SK-N-SH (cell line): ENCODE measurements around the gene TGDS. TPM values are rescaled to one million over a fixed set of nuclear protein-coding genes. Genes with fewer than 3 reads are reported as not detected.

Experiments
- CTCF ChIA-PET: fragments of 300-600, 350-600 bp; formaldehyde crosslinking; extraction: SDS; loops from one replicate; lab custom pipeline; 2021; lab: Yijun Ruan, JAX
- POLR2A ChIA-PET: fragments of 350-600 bp; sonication (Branson Sonifier 250); formaldehyde crosslinking; extraction: SDS; loops from one replicate; lab custom pipeline; 2020; ENCODE audit warnings: antibody characterized with exemption, inconsistent platforms; lab: Yijun Ruan, JAX
- DNase-seq: peaks from one replicate; pipeline ENCODE4 v3.0.0; 2012
- H2AFZ ChIP-seq: fragments of 200-600 bp; sonication (generic); 2 replicates; pipeline ENCODE4 v1.8.1; 2016; ENCODE audit warnings: antibody characterized with exemption, mild to moderate bottlenecking, low read depth
- H3F3A ChIP-seq: fragments of 200-600 bp; sonication (generic); replicated peaks from 2 replicates; pipeline ENCODE3; 2016; ENCODE audit warnings: antibody characterized with exemption, mild to moderate bottlenecking; ENCODE audit not compliant: insufficient read depth
- H3K27ac ChIP-seq, 2 experiments: fragments of 200-500 bp in 1 of 2; fragments of 200-600 bp in 1 of 2; sonication (Bioruptor generic) in 1 of 2; sonication (generic), shearing (Covaris generic) in 1 of 2; 2 replicates each; pipeline versions ENCODE4 v1.5.1 to v1.6.1; 2014 to 2016; ENCODE audit warnings: low read depth in 2 of 2, inconsistent platforms in 1 of 2, low read length in 1 of 2, mild to moderate bottlenecking in 1 of 2, mixed read lengths in 1 of 2
- H3K27me3 ChIP-seq: fragments of 200-600 bp; sonication (generic), shearing (Covaris generic); 2 replicates; pipeline ENCODE4 v1.6.1; 2016; ENCODE audit warnings: mixed run types; ENCODE audit not compliant: insufficient read depth
- H3K36me3 ChIP-seq, 2 experiments: fragments of 200-500 bp in 1 of 2; fragments of 200-600 bp in 1 of 2; sonication (Bioruptor generic) in 1 of 2; sonication (generic) in 1 of 2; replicated peaks in 1 of 2; 2 replicates each; pipeline versions ENCODE3 to v1.5.1; 2014 to 2016; ENCODE audit warnings: low read length in 1 of 2, mild to moderate bottlenecking in 1 of 2; ENCODE audit not compliant: insufficient read depth in 2 of 2, control insufficient read depth in 1 of 2
- H3K4me1 ChIP-seq, 2 experiments: fragments of 200-500 bp in 1 of 2; fragments of 200-600 bp in 1 of 2; sonication (Bioruptor generic) in 1 of 2; sonication (generic), shearing (Covaris generic) in 1 of 2; 2 replicates each; pipeline versions ENCODE4 v1.5.1 to v1.6.1; 2014 to 2016; ENCODE audit warnings: low read depth in 1 of 2, low read length in 1 of 2, mixed run types in 1 of 2; ENCODE audit not compliant: insufficient read depth in 2 of 2, control insufficient read depth in 1 of 2
- H3K4me2 ChIP-seq: fragments of 200-600 bp; sonication (generic), shearing (Covaris generic); 2 replicates; pipeline ENCODE4 v1.6.1; 2017; ENCODE audit warnings: mixed run types
- H3K4me3 ChIP-seq, 2 experiments: fragments of 200-500 bp in 1 of 2; fragments of 200-600 bp in 1 of 2; sonication (Bioruptor generic) in 1 of 2; sonication (generic), shearing (Covaris generic) in 1 of 2; 2 replicates each; pipeline versions ENCODE4 v1.5.1 to v1.8.1; 2014 to 2016; ENCODE audit warnings: low read depth in 2 of 2, inconsistent platforms in 1 of 2, low read length in 1 of 2, mild to moderate bottlenecking in 1 of 2, mixed read lengths in 1 of 2, moderate library complexity in 1 of 2
- H3K79me2 ChIP-seq: fragments of 200-600 bp; sonication (generic); 2 replicates; pipeline ENCODE4 v1.8.1; 2017; ENCODE audit warnings: mild to moderate bottlenecking; ENCODE audit not compliant: insufficient read depth
- H3K9ac ChIP-seq: fragments of 200-600 bp; sonication (generic); 2 replicates; pipeline ENCODE4 v1.6.1; 2017; ENCODE audit warnings: mixed run types
- H3K9me2 ChIP-seq: fragments of 200-600 bp; sonication (generic); 2 replicates; pipeline ENCODE4 v1.6.1; 2017; ENCODE audit warnings: mixed run types
- H3K9me3 ChIP-seq: fragments of 200-600 bp; sonication (generic); 2 replicates; pipeline ENCODE4 v1.6.1; 2017; ENCODE audit warnings: mixed run types, mild to moderate bottlenecking, moderate library complexity
- H4K20me1 ChIP-seq: fragments of 200-600 bp; sonication (generic); 2 replicates; pipeline ENCODE4 v1.6.1; 2017; ENCODE audit warnings: mild to moderate bottlenecking, mixed run types; ENCODE audit not compliant: insufficient read depth
- CHD2 ChIP-seq: fragments of 150-350 bp; IDR thresholded peaks from 2 replicates; pipeline ENCODE4 v1.6.1; 2018; ENCODE audit warnings: low read length; ENCODE audit not compliant: partially characterized antibody
- ELF1 ChIP-seq: IDR thresholded peaks from 2 replicates; pipeline ENCODE4 v1.4.0; 2012
- EP300 ChIP-seq, 2 experiments: IDR thresholded peaks; 2 replicates each; pipeline versions ENCODE4 v1.4.0 to v1.6.1; 2012; ENCODE audit warnings: borderline replicate concordance in 1 of 2, low read depth in 1 of 2, low read length in 1 of 2
- EZH2phosphoT487 ChIP-seq: fragments of 200-600 bp; sonication (generic); IDR thresholded peaks from 2 replicates; pipeline ENCODE4 v1.6.1; 2017; ENCODE audit warnings: low read depth, mixed run types, mild to moderate bottlenecking, antibody characterized with exemption, moderate library complexity, borderline replicate concordance
- FOXJ3 ChIP-seq: sonication (generic); formaldehyde crosslinking; IDR thresholded peaks from 2 replicates; pipeline ENCODE4 v1.5.1; 2020; ENCODE audit warnings: mild to moderate bottlenecking, missing genetic modification reagents
- FOXM1 ChIP-seq: IDR thresholded peaks from 2 replicates; pipeline ENCODE4 v1.4.0; 2012; ENCODE audit warnings: low read depth, mild to moderate bottlenecking
- GATA2 ChIP-seq: sonication (generic); formaldehyde crosslinking; IDR thresholded peaks from 2 replicates; pipeline ENCODE4 v1.5.0; 2020; ENCODE audit warnings: mild to moderate bottlenecking, missing genetic modification reagents
- JUND ChIP-seq: IDR thresholded peaks from 2 replicates; pipeline ENCODE4 v1.4.0; 2012
- MXI1 ChIP-seq: IDR thresholded peaks from 2 replicates; pipeline ENCODE4 v1.6.1; 2012; ENCODE audit warnings: mild to moderate bottlenecking, low read depth, low read length, improper control_type of control experiment
- NRF1 ChIP-seq: IDR thresholded peaks from 2 replicates; pipeline ENCODE4 v1.6.1; 2012; ENCODE audit warnings: low read depth, mild to moderate bottlenecking, low read length
- RAD21 ChIP-seq: IDR thresholded peaks from 2 replicates; pipeline ENCODE4 v1.6.1; 2012; ENCODE audit warnings: mild to moderate bottlenecking, low read length
- RCOR1 ChIP-seq: fragments of 150-350 bp; IDR thresholded peaks from 2 replicates; pipeline ENCODE4 v1.6.1; 2017; ENCODE audit warnings: antibody characterized with exemption, low read length
- SIN3A ChIP-seq: IDR thresholded peaks from 2 replicates; pipeline ENCODE4 v1.6.1; 2012; ENCODE audit warnings: low read depth, mild to moderate bottlenecking, low read length, moderate library complexity, borderline replicate concordance
- SMC3 ChIP-seq: IDR thresholded peaks from 2 replicates; pipeline ENCODE4 v1.6.1; 2012; ENCODE audit warnings: low read depth, low read length, improper control_type of control experiment
- TAF1 ChIP-seq: IDR thresholded peaks from 2 replicates; pipeline ENCODE4 v1.6.1; 2012; ENCODE audit warnings: low read depth, mild to moderate bottlenecking, low read length, moderate library complexity, borderline replicate concordance
- TEAD4 ChIP-seq: IDR thresholded peaks from 2 replicates; pipeline ENCODE4 v1.4.0; 2012; ENCODE audit warnings: mild to moderate bottlenecking, borderline replicate concordance; ENCODE audit not compliant: insufficient read depth
- YY1 ChIP-seq: IDR thresholded peaks from 2 replicates; pipeline ENCODE4 v1.4.0; 2012; ENCODE audit warnings: low read depth, mild to moderate bottlenecking
- ZBTB33 ChIP-seq: IDR thresholded peaks from 2 replicates; pipeline ENCODE4 v1.4.0; 2012; ENCODE audit warnings: low read depth, borderline replicate concordance
- WGBS: methylation state at CpG from one replicate; pipeline ENCODE4 v1.1.6; 2017; ENCODE audit warnings: low lambda C conversion rate; 5-methylcytosine and 5-hydroxymethylcytosine counted together
- polyA plus RNA-seq, 3 experiments: library from polyadenylated mRNA; depleted of rRNA; stranded (reverse); fragments of >200 nt; gene quantifications; 2 replicates each; pipeline ENCODE4 v1.2.3, GENCODE V29; 2012
- TF ChIP-seq, protein P1 (sequence below): IDR thresholded peaks from 2 replicates; pipeline ENCODE4 v1.4.0; 2012; ENCODE audit warnings: low read depth, borderline replicate concordance
- TF ChIP-seq, protein P2 (sequence below): fragments of 200-600 bp; sonication (generic); IDR thresholded peaks from 2 replicates; pipeline ENCODE4 v1.6.1; 2017; ENCODE audit warnings: antibody characterized with exemption, mild to moderate bottlenecking, moderate library complexity
- TF ChIP-seq, protein P3 (sequence below): IDR thresholded peaks from 2 replicates; pipeline ENCODE4 v1.6.1; 2012; ENCODE audit warnings: mild to moderate bottlenecking, low read depth, low read length, moderate library complexity
- TF ChIP-seq, protein P4 (sequence below): IDR thresholded peaks from 2 replicates; pipeline ENCODE4 v1.4.0; 2012; ENCODE audit warnings: low read depth

TGDS gene
- polyA plus RNA-seq, 1 of the 3 experiments (the other 2 are of a cell fraction), result 8.2 TPM

DNA sequence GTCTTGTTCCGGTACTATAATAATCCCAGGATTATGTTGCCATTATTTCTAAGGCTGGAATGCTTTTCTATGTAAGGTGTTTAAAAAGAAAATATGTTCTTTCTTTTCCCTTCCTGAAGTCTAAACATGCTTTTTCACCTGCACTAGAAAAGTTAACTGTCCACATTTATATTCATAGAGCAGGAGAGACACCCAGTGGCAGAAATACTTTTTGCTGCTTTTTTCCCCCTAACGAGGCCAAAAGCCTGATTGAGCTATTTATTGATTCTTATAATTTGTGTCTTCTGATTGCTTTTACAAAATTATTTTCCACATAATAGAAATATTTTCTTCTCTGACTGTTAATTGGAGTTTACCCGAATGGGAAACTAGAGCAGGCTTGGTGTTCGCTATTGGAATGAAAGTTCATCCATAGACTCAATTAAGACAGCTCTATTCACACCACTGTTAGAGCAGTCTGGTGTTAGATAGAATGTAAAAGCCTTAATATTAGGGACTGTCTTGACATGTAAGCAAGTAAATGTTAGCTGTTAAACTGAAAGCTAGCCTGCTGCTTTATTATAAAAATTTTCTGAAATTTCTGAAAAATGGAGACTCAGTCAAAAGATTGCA, 21.5 kb upstream of the TGDS start:
- ChIA-PET CTCF (interaction anchor here (0.6 to 11.3 kb wide), 32 partner anchors 9 to 1397 kb away, joined by 3 to 307 read pairs (median 4); partner anchors contain the start of genes GPR180 and TGDS), POLR2A (interaction anchor here (0.7 kb wide), 1 partner anchor 182 kb away, joined by 4 read pairs; no protein-coding TSS in a partner anchor)
- no peak overlapping the region for H3K4me2 ChIP-seq
- DNase-seq, result peak; percentile 32
- H3K9ac ChIP-seq, result no peak overlapping the region
- H4K20me1 ChIP-seq, result no peaks in the 10 kb centered on the region
- peaks cover 59 to 64% of the 10 kb centered on the region in 2 experiments for H3K36me3 ChIP-seq
- no peaks in the 10 kb centered on the region; a peak in 1 of 4 replicates for H3K4me1 ChIP-seq
- H3K4me3 ChIP-seq, result no peak overlapping the region
- H2AFZ ChIP-seq, result no peak overlapping the region
- H3F3A ChIP-seq, result peaks cover 4% of the 10 kb centered on the region
- H3K27me3 ChIP-seq, result no peaks in the 10 kb centered on the region
- peaks cover 17% of the 10 kb centered on the region for H3K79me2 ChIP-seq
- no peak overlapping the region for H3K27ac ChIP-seq
- TF ChIP-seq SMC3 (peak; percentile 58; the same call in 1 of the 2 replicates), EP300 (IDR thresholded peaks at IDR 0.05; ENCODE audit: borderline replicate concordance in 1 of 2, low read depth in 1 of 2, low read length in 1 of 2) (no peak), FOXM1 (no peak), RAD21 (peak; percentile 90), TAF1 (no peak), YY1 (no peak), FOXJ3 (no peak), NRF1 (no peak), RCOR1 (no peak), SIN3A (no peak), GATA2 (CRISPR knock-in tag) (no peak), TEAD4 (no peak), ELF1 (no peak), JUND (no peak), EZH2phosphoT487 (no peak), CHD2 (no peak), ZBTB33 (no peak), MXI1 (no peak)
- TF ChIP-seq, protein P1, sequence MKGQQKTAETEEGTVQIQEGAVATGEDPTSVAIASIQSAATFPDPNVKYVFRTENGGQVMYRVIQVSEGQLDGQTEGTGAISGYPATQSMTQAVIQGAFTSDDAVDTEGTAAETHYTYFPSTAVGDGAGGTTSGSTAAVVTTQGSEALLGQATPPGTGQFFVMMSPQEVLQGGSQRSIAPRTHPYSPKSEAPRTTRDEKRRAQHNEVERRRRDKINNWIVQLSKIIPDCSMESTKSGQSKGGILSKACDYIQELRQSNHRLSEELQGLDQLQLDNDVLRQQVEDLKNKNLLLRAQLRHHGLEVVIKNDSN, result no peak
- TF ChIP-seq, protein P2, sequence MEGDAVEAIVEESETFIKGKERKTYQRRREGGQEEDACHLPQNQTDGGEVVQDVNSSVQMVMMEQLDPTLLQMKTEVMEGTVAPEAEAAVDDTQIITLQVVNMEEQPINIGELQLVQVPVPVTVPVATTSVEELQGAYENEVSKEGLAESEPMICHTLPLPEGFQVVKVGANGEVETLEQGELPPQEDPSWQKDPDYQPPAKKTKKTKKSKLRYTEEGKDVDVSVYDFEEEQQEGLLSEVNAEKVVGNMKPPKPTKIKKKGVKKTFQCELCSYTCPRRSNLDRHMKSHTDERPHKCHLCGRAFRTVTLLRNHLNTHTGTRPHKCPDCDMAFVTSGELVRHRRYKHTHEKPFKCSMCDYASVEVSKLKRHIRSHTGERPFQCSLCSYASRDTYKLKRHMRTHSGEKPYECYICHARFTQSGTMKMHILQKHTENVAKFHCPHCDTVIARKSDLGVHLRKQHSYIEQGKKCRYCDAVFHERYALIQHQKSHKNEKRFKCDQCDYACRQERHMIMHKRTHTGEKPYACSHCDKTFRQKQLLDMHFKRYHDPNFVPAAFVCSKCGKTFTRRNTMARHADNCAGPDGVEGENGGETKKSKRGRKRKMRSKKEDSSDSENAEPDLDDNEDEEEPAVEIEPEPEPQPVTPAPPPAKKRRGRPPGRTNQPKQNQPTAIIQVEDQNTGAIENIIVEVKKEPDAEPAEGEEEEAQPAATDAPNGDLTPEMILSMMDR, result peak; percentile 76
- TF ChIP-seq, protein P3, sequence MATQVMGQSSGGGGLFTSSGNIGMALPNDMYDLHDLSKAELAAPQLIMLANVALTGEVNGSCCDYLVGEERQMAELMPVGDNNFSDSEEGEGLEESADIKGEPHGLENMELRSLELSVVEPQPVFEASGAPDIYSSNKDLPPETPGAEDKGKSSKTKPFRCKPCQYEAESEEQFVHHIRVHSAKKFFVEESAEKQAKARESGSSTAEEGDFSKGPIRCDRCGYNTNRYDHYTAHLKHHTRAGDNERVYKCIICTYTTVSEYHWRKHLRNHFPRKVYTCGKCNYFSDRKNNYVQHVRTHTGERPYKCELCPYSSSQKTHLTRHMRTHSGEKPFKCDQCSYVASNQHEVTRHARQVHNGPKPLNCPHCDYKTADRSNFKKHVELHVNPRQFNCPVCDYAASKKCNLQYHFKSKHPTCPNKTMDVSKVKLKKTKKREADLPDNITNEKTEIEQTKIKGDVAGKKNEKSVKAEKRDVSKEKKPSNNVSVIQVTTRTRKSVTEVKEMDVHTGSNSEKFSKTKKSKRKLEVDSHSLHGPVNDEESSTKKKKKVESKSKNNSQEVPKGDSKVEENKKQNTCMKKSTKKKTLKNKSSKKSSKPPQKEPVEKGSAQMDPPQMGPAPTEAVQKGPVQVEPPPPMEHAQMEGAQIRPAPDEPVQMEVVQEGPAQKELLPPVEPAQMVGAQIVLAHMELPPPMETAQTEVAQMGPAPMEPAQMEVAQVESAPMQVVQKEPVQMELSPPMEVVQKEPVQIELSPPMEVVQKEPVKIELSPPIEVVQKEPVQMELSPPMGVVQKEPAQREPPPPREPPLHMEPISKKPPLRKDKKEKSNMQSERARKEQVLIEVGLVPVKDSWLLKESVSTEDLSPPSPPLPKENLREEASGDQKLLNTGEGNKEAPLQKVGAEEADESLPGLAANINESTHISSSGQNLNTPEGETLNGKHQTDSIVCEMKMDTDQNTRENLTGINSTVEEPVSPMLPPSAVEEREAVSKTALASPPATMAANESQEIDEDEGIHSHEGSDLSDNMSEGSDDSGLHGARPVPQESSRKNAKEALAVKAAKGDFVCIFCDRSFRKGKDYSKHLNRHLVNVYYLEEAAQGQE, result no peak
- TF ChIP-seq, protein P4, sequence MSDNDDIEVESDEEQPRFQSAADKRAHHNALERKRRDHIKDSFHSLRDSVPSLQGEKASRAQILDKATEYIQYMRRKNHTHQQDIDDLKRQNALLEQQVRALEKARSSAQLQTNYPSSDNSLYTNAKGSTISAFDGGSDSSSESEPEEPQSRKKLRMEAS, result no peak
- WGBS, result 68% methylated on average over 4 of the region's 4 CpGs
- H3K9me3 ChIP-seq, result no peaks in the 10 kb centered on the region
- H3K9me2 ChIP-seq, result no peaks in the 10 kb centered on the region
